Peyer's patch (tissue), 4 donors: ENCODE results near the gene ALAS1.
A peak's percentile ranks its signal among the peaks of the same experiment; 100 is the strongest.

ENCODE experiments used
- POLR2A ChIP-seq, 2 donors: fragments of 450-650 bp; IDR thresholded peaks; one replicate each; pipeline ENCODE4 v1.5.1; 2017; ENCODE audit warnings: antibody characterized with exemption in 2 of 2, mild to moderate bottlenecking in 2 of 2, moderate library complexity in 2 of 2
- TF ChIP-seq, protein P1 (sequence below), 6 experiments: fragments of 450-650 bp in 4 of 6; fragments of 200-600 bp in 2 of 6; sonication (generic) in 1 of 6; IDR thresholded peaks; one replicate each; pipeline ENCODE4 v1.5.1; 2017 to 2019; ENCODE audit warnings: antibody characterized with exemption in 6 of 6, mild to moderate bottlenecking in 3 of 6, moderate library complexity in 1 of 6

DNA sequence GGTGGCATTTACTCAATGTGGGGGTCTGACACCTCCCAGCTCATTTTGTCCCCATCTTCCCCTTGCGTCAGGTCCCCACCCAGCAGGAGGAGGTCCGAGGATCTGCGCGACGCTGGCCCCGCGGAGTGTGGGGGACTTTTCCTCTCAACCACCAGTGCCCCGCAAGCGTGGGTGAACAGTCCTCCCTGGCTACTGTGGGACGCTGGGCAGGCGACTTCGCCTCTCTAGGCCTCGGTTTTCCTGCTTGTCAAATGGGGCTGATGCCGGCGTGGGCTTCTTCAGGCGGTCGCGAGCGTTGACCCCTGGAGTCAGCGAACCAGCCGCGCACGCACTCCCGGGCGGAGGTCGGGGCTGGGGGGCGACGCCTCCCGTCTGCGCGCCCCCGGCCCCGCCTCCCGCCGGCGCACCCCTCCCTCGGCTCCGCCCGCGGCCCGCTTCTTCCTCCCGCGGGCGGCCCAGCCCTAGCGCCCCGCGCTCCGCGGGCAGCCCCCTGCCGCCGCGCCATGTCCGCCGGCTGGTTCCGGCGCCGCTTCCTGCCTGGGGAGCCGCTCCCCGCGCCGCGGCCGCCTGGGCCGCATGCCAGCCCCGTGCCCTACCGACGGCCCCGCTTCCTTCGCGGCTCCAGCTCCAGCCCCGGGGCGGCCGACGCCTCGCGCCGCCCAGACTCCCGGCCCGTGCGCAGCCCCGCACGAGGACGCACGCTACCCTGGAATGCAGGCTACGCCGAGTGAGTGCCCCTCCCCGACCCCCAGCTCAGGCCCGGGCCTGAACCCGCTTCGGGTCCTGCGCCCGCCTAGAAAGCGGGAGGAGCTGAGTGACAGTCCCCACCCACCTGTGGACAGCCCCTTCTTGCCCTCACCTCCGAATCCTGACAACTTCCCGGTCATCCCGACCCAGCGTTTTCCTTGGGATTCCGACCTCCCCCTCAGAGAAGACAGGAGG, 47.6 kb downstream of the ALAS1 start, which contains the start of gene PPM1M:
- TF ChIP-seq, protein P1, sequence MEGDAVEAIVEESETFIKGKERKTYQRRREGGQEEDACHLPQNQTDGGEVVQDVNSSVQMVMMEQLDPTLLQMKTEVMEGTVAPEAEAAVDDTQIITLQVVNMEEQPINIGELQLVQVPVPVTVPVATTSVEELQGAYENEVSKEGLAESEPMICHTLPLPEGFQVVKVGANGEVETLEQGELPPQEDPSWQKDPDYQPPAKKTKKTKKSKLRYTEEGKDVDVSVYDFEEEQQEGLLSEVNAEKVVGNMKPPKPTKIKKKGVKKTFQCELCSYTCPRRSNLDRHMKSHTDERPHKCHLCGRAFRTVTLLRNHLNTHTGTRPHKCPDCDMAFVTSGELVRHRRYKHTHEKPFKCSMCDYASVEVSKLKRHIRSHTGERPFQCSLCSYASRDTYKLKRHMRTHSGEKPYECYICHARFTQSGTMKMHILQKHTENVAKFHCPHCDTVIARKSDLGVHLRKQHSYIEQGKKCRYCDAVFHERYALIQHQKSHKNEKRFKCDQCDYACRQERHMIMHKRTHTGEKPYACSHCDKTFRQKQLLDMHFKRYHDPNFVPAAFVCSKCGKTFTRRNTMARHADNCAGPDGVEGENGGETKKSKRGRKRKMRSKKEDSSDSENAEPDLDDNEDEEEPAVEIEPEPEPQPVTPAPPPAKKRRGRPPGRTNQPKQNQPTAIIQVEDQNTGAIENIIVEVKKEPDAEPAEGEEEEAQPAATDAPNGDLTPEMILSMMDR (IDR thresholded peaks at IDR 0.05): no peak
- TF ChIP-seq POLR2A (IDR thresholded peaks at IDR 0.05): peak; percentile 14 to 17
